Thymus (tissue), 11 donors: Measurements from ENCODE around the gene NDUFAF3. TPM values are rescaled to one million over a fixed set of nuclear protein-coding genes. Genes with fewer than 3 reads are reported as not detected.

Source experiments
- DNase-seq, 9 donors: peaks; one replicate each; pipeline ENCODE4 v3.0.0-alpha.2; 2013; ENCODE audit warnings: low spot score in 9 of 9, low read depth in 6 of 9, missing footprints in 1 of 9
- H3K27ac ChIP-seq, 2 donors: one replicate each; pipeline ENCODE4 v1.5.1; 2013; ENCODE audit warnings: control low read depth in 1 of 2, low read depth in 1 of 2, low read length in 1 of 2, mild to moderate bottlenecking in 1 of 2, moderate library complexity in 1 of 2
- H3K27me3 ChIP-seq, 2 donors: one replicate each; pipeline ENCODE4 v1.5.1; 2013; ENCODE audit warnings: low read length in 1 of 2; ENCODE audit not compliant: control insufficient read depth in 2 of 2, insufficient read depth in 1 of 2
- H3K36me3 ChIP-seq, 2 donors: one replicate each; pipeline ENCODE4 v1.5.1; 2013; ENCODE audit warnings: low read length in 1 of 2, mild to moderate bottlenecking in 1 of 2, moderate library complexity in 1 of 2; ENCODE audit not compliant: control insufficient read depth in 2 of 2, insufficient read depth in 2 of 2
- H3K4me1 ChIP-seq, 2 donors: one replicate each; pipeline ENCODE4 v1.5.1; 2013; ENCODE audit warnings: low read length in 2 of 2; ENCODE audit not compliant: control insufficient read depth in 2 of 2, insufficient read depth in 2 of 2
- H3K4me3 ChIP-seq, 2 donors: one replicate each; pipeline ENCODE4 v1.5.1; 2013; ENCODE audit warnings: low read length in 2 of 2, control low read depth in 1 of 2, mild to moderate bottlenecking in 1 of 2
- H3K9me3 ChIP-seq, 2 donors: one replicate each; pipeline ENCODE4 v1.5.1; 2013; ENCODE audit warnings: low read length in 1 of 2, mild to moderate bottlenecking in 1 of 2; ENCODE audit not compliant: control insufficient read depth in 2 of 2, insufficient read depth in 1 of 2
- WGBS: extraction: QIAGEN DNeasy Blood & Tissue Kit; methylation state at CpG from one replicate; pipeline ENCODE4 v1.1.7; 2013; 5-methylcytosine and 5-hydroxymethylcytosine counted together
- polyA plus RNA-seq: library from polyadenylated mRNA; stranded (reverse); fragments of 200-250 nt; gene quantifications from one replicate; pipeline ENCODE4 v1.2.3, GENCODE V29; 2013
- total RNA-seq: library from RNA; stranded (reverse); fragments of 120-200 nt; gene quantifications from one replicate; pipeline ENCODE4 v1.2.4, GENCODE V29; 2013
- donor health status: healthy.

The NDUFAF3 gene
- total and polyA plus RNA-seq, 2 donors = 65.0 to 71.7 TPM

DNA sequence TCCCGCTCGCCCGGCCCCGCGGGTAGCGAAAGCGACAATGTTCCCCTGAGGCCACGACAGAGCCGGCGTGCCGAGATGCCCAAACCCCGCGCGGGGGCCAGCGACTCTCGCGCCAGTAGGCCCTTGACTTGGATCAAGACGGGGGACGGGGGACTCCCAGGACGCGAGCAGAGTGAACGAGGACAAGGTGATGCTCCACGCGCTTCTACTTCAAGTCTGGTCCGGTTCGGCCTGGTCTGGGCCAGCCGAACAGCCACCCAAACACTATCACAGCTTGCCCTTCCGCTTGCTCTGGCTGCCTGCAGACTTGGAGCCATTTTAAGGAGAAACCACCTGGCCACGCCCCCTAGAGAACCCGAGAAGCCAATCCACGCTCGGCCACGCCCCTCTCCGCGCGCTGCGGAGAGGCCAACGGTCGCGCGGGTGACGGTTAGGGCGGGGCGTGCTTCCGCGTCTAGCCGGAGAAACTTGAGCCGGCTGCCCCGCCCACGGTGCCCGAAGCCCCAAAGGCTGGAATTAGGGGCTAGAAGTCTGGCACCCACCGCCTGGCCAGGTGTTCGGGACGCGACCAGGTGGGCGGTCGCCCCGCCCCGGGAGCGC lies 608 bp upstream of the NDUFAF3 start:
- peaks cover 11 to 47% of the 10 kb centered on the region in 2 donors for H3K4me1 ChIP-seq
- H3K27me3 ChIP-seq = peaks cover 0 to 10% of the 10 kb centered on the region in 2 donors
- peak; percentile 96 to 99 (median 99) for DNase-seq
- H3K9me3 ChIP-seq = peaks cover 0 to 8% of the 10 kb centered on the region in 2 donors
- peak overlapping the region; percentile 86 to 99 for H3K4me3 ChIP-seq
- peak overlapping the region; percentile 100 for H3K27ac ChIP-seq
- H3K36me3 ChIP-seq = peaks cover 30 to 43% of the 10 kb centered on the region in 2 donors
- WGBS = under 1% methylated on average over 60 of the region's 60 CpGs

DNA sequence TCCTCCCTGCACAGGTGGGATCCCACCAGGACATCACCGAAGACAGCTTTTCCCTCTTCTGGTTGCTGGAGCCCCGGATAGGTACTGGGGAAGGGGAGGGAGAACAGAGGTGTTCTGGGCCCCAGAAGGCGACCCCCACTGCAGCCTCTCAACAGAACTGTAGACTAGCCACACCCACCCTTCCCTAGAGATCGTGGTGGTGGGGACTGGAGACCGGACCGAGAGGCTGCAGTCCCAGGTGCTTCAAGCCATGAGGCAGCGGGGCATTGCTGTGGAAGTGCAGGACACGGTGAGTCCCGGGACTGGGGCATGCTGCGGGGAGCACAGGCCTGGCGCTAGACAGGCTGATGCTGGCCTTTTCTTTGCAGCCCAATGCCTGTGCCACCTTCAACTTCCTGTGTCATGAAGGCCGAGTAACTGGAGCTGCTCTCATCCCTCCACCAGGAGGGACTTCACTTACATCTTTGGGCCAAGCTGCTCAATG lies 809 bp downstream of the NDUFAF3 start:
- Histone ChIP-seq H3K4me1 (peaks cover 11 to 35% of the 10 kb centered on the region in 2 donors), H3K4me3 (peak overlapping the region; percentile 86 to 99), H3K27ac (peak overlapping the region in 1 of 2 donors; percentile 100), H3K36me3 (peaks cover 34 to 50% of the 10 kb centered on the region in 2 donors), H3K9me3 (peaks cover 0 to 8% of the 10 kb centered on the region in 2 donors), H3K27me3 (peaks cover 0 to 4% of the 10 kb centered on the region in 2 donors)
- peak in 1 of 9 donors; percentile 12 for DNase-seq
- WGBS = 39% methylated on average over 12 of the region's 12 CpGs

DNA sequence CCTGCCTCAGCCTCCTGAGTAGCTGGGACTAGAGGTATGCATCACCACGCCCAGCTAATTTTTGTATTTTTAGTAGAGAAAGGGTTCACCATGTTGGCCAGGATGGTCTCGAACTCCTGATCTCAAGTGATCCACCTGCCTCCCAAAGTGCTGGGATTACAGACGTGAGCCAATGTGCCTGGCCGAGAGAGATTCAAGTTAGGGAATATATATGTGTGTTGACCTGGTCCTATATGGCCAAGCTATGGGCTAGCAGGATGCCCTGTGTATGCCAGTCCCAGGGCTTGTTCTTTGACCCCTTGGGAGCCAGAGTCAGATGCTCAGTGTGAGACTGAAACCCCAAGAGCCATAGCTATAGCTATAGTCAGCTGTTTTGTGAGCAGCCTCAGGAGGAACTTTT lies 1.9 kb downstream of the NDUFAF3 start:
- Histone ChIP-seq H3K36me3 (peaks cover 34 to 51% of the 10 kb centered on the region in 2 donors), H3K9me3 (peaks cover 0 to 8% of the 10 kb centered on the region in 2 donors), H3K4me1 (peaks cover 18 to 43% of the 10 kb centered on the region in 2 donors), H3K27me3 (no peaks in the 10 kb centered on the region), H3K4me3 (no peak overlapping the region), H3K27ac (no peak overlapping the region)
- DNase-seq = no peak
- WGBS = 98% methylated on average over 4 of the region's 4 CpGs

GRCh38 chr3:49024449-49024848 lies 2.5 kb downstream of the NDUFAF3 start:
- Histone ChIP-seq H3K36me3 (peaks cover 34 to 51% of the 10 kb centered on the region in 2 donors), H3K4me3 (no peak overlapping the region), H3K4me1 (peaks cover 18 to 41% of the 10 kb centered on the region in 2 donors), H3K27me3 (no peaks in the 10 kb centered on the region), H3K27ac (no peak overlapping the region), H3K9me3 (peaks cover 0 to 8% of the 10 kb centered on the region in 2 donors)
- no peak for DNase-seq
- 95% methylated on average over 5 of the region's 5 CpGs for WGBS

DNA sequence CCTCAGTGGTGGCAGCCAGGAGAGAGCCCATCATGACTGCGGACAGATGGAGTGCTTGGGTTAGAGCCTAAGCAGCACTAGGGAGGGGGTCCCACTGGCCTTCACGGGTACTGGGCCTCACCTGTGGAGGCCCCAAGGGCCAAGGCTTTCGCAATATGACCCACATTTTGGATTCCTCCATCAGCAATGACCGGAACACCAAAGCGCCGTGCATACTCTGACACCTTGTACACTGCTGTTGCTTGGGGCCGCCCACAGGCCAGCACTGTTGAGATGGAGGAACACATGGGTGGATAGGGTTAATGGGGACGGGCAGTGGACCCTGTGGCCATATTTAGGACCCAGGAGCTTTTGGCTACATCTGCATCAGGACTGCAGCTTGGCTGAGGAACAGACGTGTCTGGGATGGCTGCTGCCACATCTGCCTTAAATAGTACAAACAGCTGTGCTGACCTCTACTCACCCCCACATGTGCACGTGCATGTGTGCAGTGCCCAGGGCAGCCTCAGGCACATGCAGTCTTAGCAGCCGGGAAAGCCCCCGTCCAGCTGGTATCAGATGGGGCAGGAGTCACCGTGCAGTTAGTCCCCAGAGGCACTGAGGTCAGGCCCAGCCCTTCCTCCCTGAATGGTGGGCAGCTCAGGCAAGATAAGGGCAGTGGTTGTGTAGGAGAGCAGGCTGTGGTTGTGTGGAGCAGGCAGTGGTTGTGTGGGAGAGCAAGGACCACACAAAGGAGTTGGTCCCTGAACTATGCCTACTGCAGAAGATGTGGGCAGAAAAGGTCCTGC lies 3.3 kb downstream of the NDUFAF3 start:
- Histone ChIP-seq H3K4me1 (peaks cover 13 to 36% of the 10 kb centered on the region in 2 donors), H3K9me3 (peaks cover 0 to 8% of the 10 kb centered on the region in 2 donors), H3K27ac (no peak overlapping the region), H3K36me3 (peaks cover 34 to 56% of the 10 kb centered on the region in 2 donors), H3K27me3 (no peaks in the 10 kb centered on the region), H3K4me3 (no peak overlapping the region)
- 95% methylated on average over 13 of the region's 13 CpGs for WGBS
- DNase-seq = no peak

DNA sequence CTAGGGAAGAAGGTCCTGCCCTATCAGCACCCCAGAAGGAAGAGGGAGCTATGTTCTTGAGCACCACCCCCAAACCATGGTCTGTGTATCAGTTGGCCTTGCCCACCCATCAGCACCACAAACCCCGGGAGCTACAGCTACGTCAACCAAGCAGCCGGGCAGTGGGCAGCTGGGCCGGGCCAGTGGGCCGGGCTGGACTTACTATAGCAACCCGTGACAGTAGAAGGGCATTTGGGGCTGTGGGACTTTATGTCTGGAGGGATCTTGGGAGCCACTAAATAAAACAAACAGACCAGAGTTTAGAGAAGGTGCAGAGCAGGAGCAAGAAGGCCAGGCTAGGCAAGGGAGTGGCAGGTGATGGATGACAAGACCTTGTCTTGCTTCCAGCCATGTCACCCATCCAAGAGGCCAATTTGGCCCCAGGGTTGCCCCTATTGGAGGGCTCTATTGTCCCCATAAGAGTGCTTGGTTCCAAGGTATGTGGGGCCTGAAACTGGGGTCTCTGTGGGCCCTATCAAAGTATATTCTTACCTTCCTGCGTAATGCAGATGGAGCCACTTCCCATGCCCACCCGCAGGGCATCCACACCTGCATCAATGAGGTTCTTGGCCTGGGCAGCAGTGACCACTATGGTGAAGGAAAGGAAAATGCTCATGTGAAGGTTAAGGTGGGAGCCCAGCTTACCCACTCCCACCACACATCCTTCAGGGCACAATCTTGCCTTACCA lies 4.0 kb downstream of the NDUFAF3 start:
- H3K4me1 ChIP-seq = peaks cover 13 to 32% of the 10 kb centered on the region in 2 donors
- WGBS = 97% methylated on average over 8 of the region's 8 CpGs
- H3K36me3 ChIP-seq = peaks cover 37 to 63% of the 10 kb centered on the region in 2 donors
- H3K27me3 ChIP-seq = no peaks in the 10 kb centered on the region
- H3K9me3 ChIP-seq = peaks cover 0 to 8% of the 10 kb centered on the region in 2 donors
- no peak for DNase-seq
- H3K27ac ChIP-seq = no peak overlapping the region
- H3K4me3 ChIP-seq = no peak overlapping the region

DNA sequence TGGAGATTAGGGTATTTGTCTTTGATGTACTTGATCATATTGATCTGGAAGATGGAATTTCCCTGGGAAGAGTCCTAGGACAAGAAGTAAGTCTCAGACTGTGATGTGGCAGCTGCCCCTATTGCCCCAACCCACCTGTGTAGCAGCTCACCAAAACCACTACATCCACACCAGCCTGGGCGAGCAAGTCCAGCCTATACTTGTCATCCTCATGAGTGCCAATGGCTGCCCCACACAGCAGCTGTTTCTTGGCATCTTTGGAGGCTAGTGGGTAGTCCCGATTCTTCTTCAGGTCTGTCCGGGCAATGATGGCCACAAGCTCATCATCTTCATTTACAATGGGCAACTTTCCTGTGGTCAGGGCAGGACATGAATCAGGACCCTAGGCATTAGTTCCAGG lies 4.6 kb downstream of the NDUFAF3 start:
- peaks cover 0 to 8% of the 10 kb centered on the region in 2 donors for H3K9me3 ChIP-seq
- no peak overlapping the region for H3K27ac ChIP-seq
- WGBS = 97% methylated on average over 3 of the region's 3 CpGs
- H3K4me3 ChIP-seq = no peak overlapping the region
- peaks cover 13 to 32% of the 10 kb centered on the region in 2 donors for H3K4me1 ChIP-seq
- H3K36me3 ChIP-seq = peaks cover 42 to 68% of the 10 kb centered on the region in 2 donors
- H3K27me3 ChIP-seq = no peaks in the 10 kb centered on the region
- no peak for DNase-seq

- H3K27ac ChIP-seq = no peak overlapping the region
- DNase-seq = no peak
- H3K9me3 ChIP-seq = peaks cover 0 to under 1% of the 10 kb centered on the region in 2 donors
- no peaks in the 10 kb centered on the region for H3K27me3 ChIP-seq
- H3K4me3 ChIP-seq = no peak overlapping the region
- H3K4me1 ChIP-seq = peaks cover 11 to 28% of the 10 kb centered on the region in 2 donors
- H3K36me3 ChIP-seq = peaks cover 48 to 78% of the 10 kb centered on the region in 2 donors
- WGBS = 98% methylated on average over 9 of the region's 9 CpGs
Measured at GRCh38 chr3:49027634-49028033, 5.7 kb downstream of the NDUFAF3 start.
